Mesothelial cell of epicardium (in vitro differentiated cells): Measurements from ENCODE around the gene MTMR10. TPM values are rescaled to one million over a fixed set of nuclear protein-coding genes. Genes with fewer than 3 reads are reported as not detected.

Experiments
- DNase-seq, 2 experiments: peaks; one replicate each; pipeline ENCODE4 v3.0.0; 2021; ENCODE audit warnings: low spot score in 2 of 2; ENCODE audit not compliant: unreplicated experiment in 2 of 2
- H3K27ac Mint-ChIP-seq: 2 replicates; pipeline ENCODE4 v1.8.0; 2021; ENCODE audit warnings: mixed read lengths
- H3K27me3 Mint-ChIP-seq: 2 replicates; pipeline ENCODE4 v1.8.0; 2021; ENCODE audit warnings: low read depth, mixed read lengths
- H3K36me3 Mint-ChIP-seq: 2 replicates; pipeline ENCODE4 v1.8.0; 2021; ENCODE audit warnings: mixed read lengths
- H3K4me1 Mint-ChIP-seq: 2 replicates; pipeline ENCODE4 v1.8.0; 2021; ENCODE audit warnings: mixed read lengths
- H3K4me3 Mint-ChIP-seq: 2 replicates; pipeline ENCODE4 v1.8.0; 2021; ENCODE audit warnings: mild to moderate bottlenecking, moderate library complexity, mixed read lengths
- H3K9me3 Mint-ChIP-seq: 2 replicates; pipeline ENCODE4 v1.8.0; 2021; ENCODE audit warnings: mixed read lengths
- CTCF ChIP-seq: fragments of 200-600 bp; sonication (generic); IDR thresholded peaks from one replicate; pipeline ENCODE4 v1.5.0; 2021; ENCODE audit warnings: antibody characterized with exemption; ENCODE audit not compliant: unreplicated experiment
- total RNA-seq: library from RNA; stranded (reverse); gene quantifications from 3 replicates; pipeline ENCODE4 v1.2.1, GENCODE V29; 2021

The MTMR10 gene
- total RNA-seq, 1 donor from 2014 or later, result 24.7 TPM

- Mint-ChIP-seq H3K4me1 (peaks cover 22% of the 10 kb centered on the region), H3K27me3 (no peaks in the 10 kb centered on the region), H3K27ac (no peak overlapping the region), H3K4me3 (no peak overlapping the region), H3K9me3 (no peaks in the 10 kb centered on the region), H3K36me3 (peaks cover 11% of the 10 kb centered on the region)
- TF ChIP-seq CTCF, result no peak
- DNase-seq, result no peak
Measured at GRCh38 chr15:30906366-30906765, 85.1 kb downstream of the MTMR10 start.

- peaks cover 4% of the 10 kb centered on the region for H3K27me3 Mint-ChIP-seq
- H3K36me3 Mint-ChIP-seq, result peaks cover 11% of the 10 kb centered on the region
- H3K27ac Mint-ChIP-seq, result no peak overlapping the region
- H3K4me1 Mint-ChIP-seq, result peaks cover 22% of the 10 kb centered on the region
- H3K4me3 Mint-ChIP-seq, result no peak overlapping the region
- no peak for DNase-seq
- H3K9me3 Mint-ChIP-seq, result no peaks in the 10 kb centered on the region
- TF ChIP-seq CTCF, result no peak
Measured at GRCh38 chr15:30905821-30906220, 85.6 kb downstream of the MTMR10 start.

- no peak for DNase-seq
- peaks cover 8% of the 10 kb centered on the region for H3K36me3 Mint-ChIP-seq
- no peaks in the 10 kb centered on the region for H3K9me3 Mint-ChIP-seq
- H3K27me3 Mint-ChIP-seq, result peaks cover 6% of the 10 kb centered on the region
- H3K27ac Mint-ChIP-seq, result no peak overlapping the region
- H3K4me3 Mint-ChIP-seq, result peak overlapping the region; percentile 97
- peaks cover 22% of the 10 kb centered on the region for H3K4me1 Mint-ChIP-seq
- no peak for TF ChIP-seq CTCF
Measured at GRCh38 chr15:30904812-30905211, 86.6 kb downstream of the MTMR10 start.

- TF ChIP-seq CTCF, result no peak
- DNase-seq, result peak; percentile 60 to 81
- Mint-ChIP-seq H3K36me3 (no peaks in the 10 kb centered on the region), H3K27ac (peak within 1 kb of the TSS; percentile 92), H3K4me3 (peak within 1 kb of the TSS; percentile 97), H3K4me1 (peaks cover 22% of the 10 kb centered on the region), H3K9me3 (no peaks in the 10 kb centered on the region), H3K27me3 (peaks cover 6% of the 10 kb centered on the region)
Measured at GRCh38 chr15:30903497-30904187, 87.8 kb downstream of the MTMR10 start, which contains the start of gene FAN1. FAN1 (plus strand) TSS chr15:30903915; CDS start chr15:30904664, 749 bp downstream.

GRCh38 chr15:30901889-30902288 lies 89.5 kb downstream of the MTMR10 start:
- no peaks in the 10 kb centered on the region for H3K36me3 Mint-ChIP-seq
- peaks cover 22% of the 10 kb centered on the region for H3K4me1 Mint-ChIP-seq
- peaks cover 6% of the 10 kb centered on the region for H3K27me3 Mint-ChIP-seq
- no peaks in the 10 kb centered on the region for H3K9me3 Mint-ChIP-seq
- no peak for DNase-seq
- no peak for TF ChIP-seq CTCF
- H3K27ac Mint-ChIP-seq, result no peak overlapping the region
- no peak overlapping the region for H3K4me3 Mint-ChIP-seq
